A673 (cell line): Measurements from ENCODE around the gene MDGA2. TPM values are rescaled to one million over a fixed set of nuclear protein-coding genes. Genes with fewer than 3 reads are reported as not detected.

ENCODE experiments used
- BruUV-seq: library from RNA; stranded (reverse); fragments of 400-500 nt; replicated peaks from 2 replicates; lab custom pipeline; 2021; lab: Mats Ljungman, UMichigan
- CTCF ChIA-PET: fragments of 300-600 bp; sonication (Branson Sonifier 250); formaldehyde crosslinking; loops from one replicate; lab custom pipeline; 2022; ENCODE audit warnings: antibody characterized with exemption; lab: Charles Lee
- POLR2A ChIA-PET: fragments of 300-600 bp; sonication (Branson Sonifier 250); formaldehyde crosslinking; loops from one replicate; lab custom pipeline; 2022; ENCODE audit warnings: antibody characterized with exemption; ENCODE audit not compliant: low non-redundant PET; lab: Charles Lee
- DNase-seq: peaks from one replicate; pipeline ENCODE4 v3.0.0-alpha.2; 2015; ENCODE audit warnings: low spot score
- H3K27ac ChIP-seq: fragments of 200-600 bp; sonication (generic); 2 replicates; pipeline ENCODE4 v1.5.1; 2016; ENCODE audit warnings: mixed run types, low read depth, mild to moderate bottlenecking, mixed read lengths, antibody characterized with exemption, low read length; ENCODE audit not compliant: poor library complexity, severe bottlenecking
- H3K27me3 ChIP-seq: fragments of 200-600 bp; sonication (generic); replicated peaks from 2 replicates; pipeline ENCODE4 v1.6.1; 2017; ENCODE audit warnings: mixed run types, low read depth, mild to moderate bottlenecking, mixed read lengths, antibody characterized with exemption, low read length; ENCODE audit not compliant: insufficient read depth, poor library complexity
- H3K36me3 ChIP-seq: fragments of 200-600 bp; sonication (generic); 2 replicates; pipeline ENCODE4 v1.6.1; 2016; ENCODE audit warnings: mixed run types, mild to moderate bottlenecking, mixed read lengths, antibody characterized with exemption, low read length; ENCODE audit not compliant: insufficient read depth, poor library complexity, severe bottlenecking
- H3K4me1 ChIP-seq: fragments of 200-600 bp; sonication (generic); 2 replicates; pipeline ENCODE4 v1.6.1; 2017; ENCODE audit warnings: mixed run types, mild to moderate bottlenecking, mixed read lengths, antibody characterized with exemption, low read length; ENCODE audit not compliant: insufficient read depth, poor library complexity, severe bottlenecking
- H3K4me3 ChIP-seq: fragments of 200-600 bp; sonication (generic); 2 replicates; pipeline ENCODE4 v1.5.1; 2016; ENCODE audit warnings: low read depth, mixed run types, mild to moderate bottlenecking, mixed read lengths, low read length; ENCODE audit not compliant: poor library complexity, severe bottlenecking
- H3K9me3 ChIP-seq: fragments of 200-600 bp; sonication (generic); 2 replicates; pipeline ENCODE4 v1.6.1; 2016; ENCODE audit warnings: mixed run types, low read depth, mild to moderate bottlenecking, mixed read lengths, antibody characterized with exemption, low read length; ENCODE audit not compliant: poor library complexity, severe bottlenecking
- EZH2 ChIP-seq: fragments of 200-600 bp; sonication (generic); IDR thresholded peaks from 2 replicates; pipeline ENCODE4 v1.6.1; 2017; ENCODE audit warnings: borderline replicate concordance, low read depth, mild to moderate bottlenecking, mixed read lengths, antibody characterized with exemption, low read length; ENCODE audit not compliant: poor library complexity, severe bottlenecking
- intact Hi-C: fragments of 100-400 bp; cut with micrococcal nuclease; formaldehyde crosslinking; loops from one replicate; pipeline ENCODE4 v1.10.0; 2022; ENCODE audit not compliant: unreplicated experiment
- total RNA-seq: library from RNA; stranded (reverse); gene quantifications from 2 replicates; pipeline ENCODE4 v1.2.3, GENCODE V29; 2021
- TF ChIP-seq, protein P1 (sequence below): fragments of 300-800, 200-600 bp; sonication (generic); conservative IDR thresholded peaks from 2 replicates; pipeline ENCODE4 v1.5.1; 2017; ENCODE audit warnings: low read depth, mild to moderate bottlenecking, antibody characterized with exemption, low read length, moderate library complexity, mixed read lengths

MDGA2 gene
- total RNA-seq, 1 experiment from 2014 or later: not detected

- ChIA-PET CTCF (no interaction called here), POLR2A (no interaction called here)
- intact Hi-C loops: no loop called here
- H3K27me3 ChIP-seq: no peaks in the 10 kb centered on the region
- TF ChIP-seq, protein P1, sequence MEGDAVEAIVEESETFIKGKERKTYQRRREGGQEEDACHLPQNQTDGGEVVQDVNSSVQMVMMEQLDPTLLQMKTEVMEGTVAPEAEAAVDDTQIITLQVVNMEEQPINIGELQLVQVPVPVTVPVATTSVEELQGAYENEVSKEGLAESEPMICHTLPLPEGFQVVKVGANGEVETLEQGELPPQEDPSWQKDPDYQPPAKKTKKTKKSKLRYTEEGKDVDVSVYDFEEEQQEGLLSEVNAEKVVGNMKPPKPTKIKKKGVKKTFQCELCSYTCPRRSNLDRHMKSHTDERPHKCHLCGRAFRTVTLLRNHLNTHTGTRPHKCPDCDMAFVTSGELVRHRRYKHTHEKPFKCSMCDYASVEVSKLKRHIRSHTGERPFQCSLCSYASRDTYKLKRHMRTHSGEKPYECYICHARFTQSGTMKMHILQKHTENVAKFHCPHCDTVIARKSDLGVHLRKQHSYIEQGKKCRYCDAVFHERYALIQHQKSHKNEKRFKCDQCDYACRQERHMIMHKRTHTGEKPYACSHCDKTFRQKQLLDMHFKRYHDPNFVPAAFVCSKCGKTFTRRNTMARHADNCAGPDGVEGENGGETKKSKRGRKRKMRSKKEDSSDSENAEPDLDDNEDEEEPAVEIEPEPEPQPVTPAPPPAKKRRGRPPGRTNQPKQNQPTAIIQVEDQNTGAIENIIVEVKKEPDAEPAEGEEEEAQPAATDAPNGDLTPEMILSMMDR: no peak
- no peak for TF ChIP-seq EZH2
- H3K4me3 ChIP-seq: no peak overlapping the region
- H3K9me3 ChIP-seq: no peaks in the 10 kb centered on the region
- no peaks in the 10 kb centered on the region for H3K36me3 ChIP-seq
- H3K27ac ChIP-seq: no peak overlapping the region
- DNase-seq: no peak
- BruUV-seq: no TSS peak
- H3K4me1 ChIP-seq: no peaks in the 10 kb centered on the region
These were observed 687.1 kb downstream of the MDGA2 start for GRCh38 chr14:46988312-46988711.

DNA sequence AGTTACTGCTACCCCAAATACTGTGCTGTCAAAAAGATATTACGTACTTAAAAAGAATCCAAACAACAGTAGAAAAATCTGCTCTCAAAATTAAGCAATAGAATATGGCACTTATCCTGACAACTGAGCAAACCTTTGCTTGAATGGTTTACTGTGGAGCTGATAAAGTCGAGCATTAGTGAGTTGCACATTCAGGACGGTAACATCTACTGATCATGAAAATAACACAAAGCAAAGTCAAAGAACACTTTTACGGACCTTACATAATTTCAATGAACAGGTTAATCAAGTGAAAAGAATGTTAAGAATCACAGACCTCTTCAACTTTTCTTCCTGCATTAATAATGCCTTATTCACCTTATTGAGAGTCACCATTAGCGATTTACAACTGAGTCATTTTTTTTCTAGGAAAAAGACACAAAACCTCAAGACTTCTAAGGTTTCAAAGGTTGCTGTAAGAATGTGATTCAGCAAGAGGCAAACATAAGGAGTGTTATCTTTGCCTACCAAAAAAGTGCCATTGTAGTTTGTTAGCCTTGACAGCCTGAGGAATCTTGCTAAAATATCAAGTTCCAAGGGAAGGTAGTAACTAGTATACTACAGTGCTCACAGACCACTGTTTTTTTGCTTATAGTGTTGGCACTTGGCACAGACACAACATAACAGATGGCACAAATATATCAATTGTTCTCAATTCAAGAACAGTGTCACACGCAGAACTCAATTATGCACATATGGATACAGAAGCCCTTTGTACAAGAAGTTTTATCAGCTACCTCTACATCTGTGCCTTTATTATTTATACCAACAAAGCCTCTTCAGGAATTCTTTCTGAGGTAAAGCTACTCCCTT, 689.6 kb downstream of the MDGA2 start:
- no peaks in the 10 kb centered on the region for H3K4me1 ChIP-seq
- intact Hi-C loops: no loop called here
- H3K27me3 ChIP-seq: no peaks in the 10 kb centered on the region
- no TSS peak for BruUV-seq
- DNase-seq: no peak
- H3K9me3 ChIP-seq: no peaks in the 10 kb centered on the region
- H3K36me3 ChIP-seq: no peaks in the 10 kb centered on the region
- H3K27ac ChIP-seq: no peak overlapping the region
- ChIA-PET POLR2A (no interaction called here), CTCF (no interaction called here)
- TF ChIP-seq, protein P1: no peak
- TF ChIP-seq EZH2: no peak
- no peak overlapping the region for H3K4me3 ChIP-seq

DNA sequence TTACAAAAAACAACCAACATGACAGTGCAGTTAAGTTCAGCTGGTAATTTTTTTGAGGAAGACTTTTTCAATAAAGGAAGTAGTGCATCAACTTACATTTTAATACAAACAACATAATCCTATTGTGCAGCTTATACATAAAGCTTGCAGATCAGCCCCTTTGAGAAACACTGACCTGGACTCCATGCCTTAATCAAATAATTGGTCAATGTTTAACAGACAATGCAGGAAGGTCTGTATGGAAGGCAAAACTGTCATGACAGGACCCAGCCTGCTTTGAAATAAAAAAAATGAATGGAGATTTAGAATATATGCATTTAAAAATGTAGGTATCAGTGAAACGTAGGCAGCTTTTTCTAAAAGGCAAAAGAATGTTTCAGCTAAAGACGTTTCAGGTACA, 702.1 kb downstream of the MDGA2 start:
- Histone ChIP-seq H3K4me3 (no peak overlapping the region), H3K27ac (no peak overlapping the region), H3K9me3 (peaks cover 2% of the 10 kb centered on the region), H3K27me3 (no peaks in the 10 kb centered on the region), H3K36me3 (no peaks in the 10 kb centered on the region), H3K4me1 (no peaks in the 10 kb centered on the region)
- intact Hi-C loops: no loop called here
- BruUV-seq: no TSS peak
- ChIA-PET POLR2A (no interaction called here), CTCF (no interaction called here)
- DNase-seq: no peak
- TF ChIP-seq, protein P1: no peak
- TF ChIP-seq EZH2: no peak
